HCT116 (cell line): ENCODE results near the gene ADORA2B. TPM values are rescaled to one million over a fixed set of nuclear protein-coding genes. Genes with fewer than 3 reads are reported as not detected.
"Not testable (repeated sequence)": the region's sequence is repeated elsewhere in the genome, so short reads cannot be mapped to it uniquely, and the experiment has no call there.

Experiments
- ATAC-seq: fragments of 200-7000 bp; cut with Tn5 transposase; 2 replicates; pipeline ENCODE4 v1.9.1; 2020; ENCODE audit warnings: mild to moderate bottlenecking, moderate library complexity
- BruUV-seq: library from RNA; stranded (reverse); fragments of 400-500 nt; replicated peaks from 2 replicates; lab custom pipeline; 2021; lab: Mats Ljungman, UMichigan
- CTCF ChIA-PET: fragments of 300-600 bp; sonication (Branson Sonifier 250); formaldehyde crosslinking; loops from one replicate; lab custom pipeline; 2021; ENCODE audit warnings: antibody characterized with exemption; lab: Charles Lee
- POLR2A ChIA-PET: fragments of 300-600, 350-600 bp; sonication (Branson Sonifier 250); formaldehyde crosslinking; loops from one replicate; lab custom pipeline; 2021; ENCODE audit warnings: antibody characterized with exemption; lab: Charles Lee
- RAD21 ChIA-PET, 2 experiments: fragments of 300-600 bp; sonication (Branson Sonifier 250); formaldehyde crosslinking; loops; one replicate each; lab custom pipeline; 2023; ENCODE audit warnings: low total read pairs in 2 of 2; ENCODE audit not compliant: uncharacterized antibody in 2 of 2, unreplicated experiment in 2 of 2, low non-redundant PET in 1 of 2; lab: Charles Lee
- DNase-seq: peaks from one replicate; pipeline ENCODE4 v3.0.0-alpha.2; 2010; ENCODE audit warnings: low read depth, low spot score
- H2AFZ ChIP-seq: fragments of 200-600 bp; shearing (Covaris generic), sonication (generic); 2 replicates; pipeline ENCODE4 v1.6.1; 2017; ENCODE audit warnings: low read depth, mixed run types, mixed read lengths, antibody characterized with exemption, low read length; ENCODE audit not compliant: poor library complexity, severe bottlenecking
- H3K27ac ChIP-seq: 2 replicates; pipeline ENCODE4 v1.5.1; 2012; ENCODE audit warnings: low read depth, low read length
- H3K27me3 ChIP-seq: fragments of 200-600 bp; sonication (generic); 2 replicates; pipeline ENCODE4 v1.6.1; 2016; ENCODE audit warnings: mixed run types, low read length, mixed read lengths; ENCODE audit not compliant: insufficient read depth
- H3K36me3 ChIP-seq, 2 experiments: fragments of 200-500 bp in 1 of 2; fragments of 200-600 bp in 1 of 2; sonication (Bioruptor generic) in 1 of 2; sonication (generic) in 1 of 2; 2 replicates each; pipeline versions ENCODE4 v1.5.1 to v1.6.1; 2014 to 2016; ENCODE audit warnings: low read length in 2 of 2, inconsistent platforms in 1 of 2, mixed read lengths in 1 of 2, mixed run types in 1 of 2; ENCODE audit not compliant: insufficient read depth in 2 of 2, control insufficient read depth in 1 of 2
- H3K4me1 ChIP-seq, 2 experiments: fragments of 200-600 bp in 1 of 2; sonication (generic) in 1 of 2; 2 replicates each; pipeline versions ENCODE4 v1.5.1 to v1.6.1; 2012 to 2017; ENCODE audit warnings: low read length in 2 of 2, inconsistent platforms in 1 of 2, mild to moderate bottlenecking in 1 of 2, mixed read lengths in 1 of 2, mixed run types in 1 of 2, moderate library complexity in 1 of 2; ENCODE audit not compliant: insufficient read depth in 2 of 2, control insufficient read depth in 1 of 2
- H3K4me2 ChIP-seq: fragments of 200-600 bp; sonication (generic); 2 replicates; pipeline ENCODE4 v1.6.1; 2017; ENCODE audit warnings: mixed run types, low read length, mixed read lengths
- H3K4me3 ChIP-seq, 2 experiments: fragments of 200-600 bp in 1 of 2; sonication (generic) in 1 of 2; replicated peaks in 1 of 2; 2 replicates each; pipeline ENCODE4 v1.5.1; 2011 to 2016; ENCODE audit warnings: low read length in 2 of 2, control low read depth in 1 of 2, low read depth in 1 of 2, mild to moderate bottlenecking in 1 of 2, mixed read lengths in 1 of 2, mixed run types in 1 of 2
- H3K79me2 ChIP-seq: fragments of 200-600 bp; sonication (generic); 2 replicates; pipeline ENCODE4 v1.6.1; 2017; ENCODE audit warnings: mild to moderate bottlenecking, mixed run types, low read length, moderate library complexity, mixed read lengths; ENCODE audit not compliant: insufficient read depth
- H3K9ac ChIP-seq: fragments of 200-600 bp; sonication (generic); 2 replicates; pipeline ENCODE4 v1.6.1; 2016; ENCODE audit warnings: low read length, mixed read lengths
- H3K9me2 ChIP-seq: fragments of 200-600 bp; sonication (generic), shearing (Covaris generic); 2 replicates; pipeline ENCODE4 v1.6.1; 2017; ENCODE audit warnings: mixed run types, mild to moderate bottlenecking, moderate library complexity; ENCODE audit not compliant: insufficient read depth
- H3K9me3 ChIP-seq, 2 experiments: fragments of 200-500 bp in 1 of 2; fragments of 200-600 bp in 1 of 2; sonication (Bioruptor generic) in 1 of 2; sonication (generic) in 1 of 2; 2 replicates each; pipeline ENCODE4 v1.6.1; 2014 to 2017; ENCODE audit warnings: low read length in 2 of 2, mixed read lengths in 2 of 2, inconsistent platforms in 1 of 2, low read depth in 1 of 2, mild to moderate bottlenecking in 1 of 2, mixed run types in 1 of 2, moderate library complexity in 1 of 2; ENCODE audit not compliant: control insufficient read depth in 1 of 2, insufficient read depth in 1 of 2
- H4K20me1 ChIP-seq: fragments of 200-600 bp; sonication (generic), shearing (Covaris generic); 2 replicates; pipeline ENCODE4 v1.6.1; 2017; ENCODE audit warnings: mixed run types, mild to moderate bottlenecking, moderate library complexity; ENCODE audit not compliant: insufficient read depth
- CBX3 ChIP-seq: IDR thresholded peaks from 2 replicates; pipeline ENCODE4 v1.6.1; 2012; ENCODE audit warnings: low read depth
- EGR1 ChIP-seq: IDR thresholded peaks from 2 replicates; pipeline ENCODE4 v1.6.1; 2012; ENCODE audit warnings: low read depth
- ELF1 ChIP-seq: IDR thresholded peaks from 2 replicates; pipeline ENCODE4 v1.6.1; 2012; ENCODE audit warnings: low read depth, borderline replicate concordance
- EZH2 ChIP-seq: fragments of 200-600 bp; sonication (generic); IDR thresholded peaks from 2 replicates; pipeline ENCODE4 v1.6.1; 2017; ENCODE audit warnings: antibody characterized with exemption, mixed run types
- EZH2phosphoT487 ChIP-seq: fragments of 200-600 bp; IDR thresholded peaks from 2 replicates; pipeline ENCODE4 v1.6.1; 2018; ENCODE audit warnings: antibody characterized with exemption, borderline replicate concordance
- JUND ChIP-seq: IDR thresholded peaks from 2 replicates; pipeline ENCODE4 v1.6.1; 2012
- POLR2A ChIP-seq: IDR thresholded peaks from 2 replicates; pipeline ENCODE4 v1.7.0; 2011; ENCODE audit warnings: borderline replicate concordance; ENCODE audit not compliant: insufficient read depth, insufficient read length; ENCODE audit errors: extremely low read depth
- RAD21 ChIP-seq: IDR thresholded peaks from 2 replicates; pipeline ENCODE4 v1.6.1; 2012; ENCODE audit warnings: low read depth, mild to moderate bottlenecking
- SP1 ChIP-seq: IDR thresholded peaks from 2 replicates; pipeline ENCODE4 v1.6.1; 2012; ENCODE audit warnings: low read depth
- SRF ChIP-seq: IDR thresholded peaks from 2 replicates; pipeline ENCODE4 v1.6.1; 2012; ENCODE audit warnings: low read depth
- TCF7L2 ChIP-seq: IDR thresholded peaks from 2 replicates; pipeline ENCODE4 v1.7.0; 2011; ENCODE audit warnings: borderline replicate concordance, inconsistent platforms; ENCODE audit not compliant: insufficient read depth, insufficient read length; ENCODE audit errors: extremely low read depth
- ZNF274 ChIP-seq: fragments of 200-500 bp; sonication (Bioruptor generic); IDR thresholded peaks from 2 replicates; pipeline ENCODE4 v1.6.1; 2014; ENCODE audit warnings: mild to moderate bottlenecking, low read depth, low read length, inconsistent platforms
- intact Hi-C: fragments of 100-400 bp; cut with micrococcal nuclease; formaldehyde crosslinking; loops from 2 replicates; pipeline ENCODE4 v1.10.0; 2022
- total RNA-seq: library from RNA; stranded (reverse); gene quantifications from one replicate; pipeline ENCODE4 v1.2.1, GENCODE V29; 2021; ENCODE audit not compliant: unreplicated experiment
- TF ChIP-seq, protein P1 (sequence below): IDR thresholded peaks from 2 replicates; pipeline ENCODE4 v1.6.1; 2012
- TF ChIP-seq, protein P2 (sequence below): IDR thresholded peaks from 2 replicates; pipeline ENCODE4 v1.6.1; 2012

The ADORA2B gene
- total RNA-seq, 1 experiment from 2014 or later = 47.5 TPM

GRCh38 chr17:15896834-15897233, 48.1 kb upstream of the ADORA2B start:
- H3K9ac ChIP-seq = no peak overlapping the region
- ChIA-PET POLR2A (no interaction called here), RAD21 (no interaction called here), CTCF (no interaction called here)
- no TSS peak for BruUV-seq
- no peaks in the 10 kb centered on the region for H3K36me3 ChIP-seq
- no peak overlapping the region for H3K4me2 ChIP-seq
- no peaks in the 10 kb centered on the region for H3K27me3 ChIP-seq
- H2AFZ ChIP-seq = no peak overlapping the region
- H4K20me1 ChIP-seq = no peaks in the 10 kb centered on the region
- DNase-seq (no peak), ATAC-seq (no peak)
- H3K9me3 ChIP-seq = no peaks in the 10 kb centered on the region
- no peak overlapping the region for H3K27ac ChIP-seq
- TF ChIP-seq, protein P1, sequence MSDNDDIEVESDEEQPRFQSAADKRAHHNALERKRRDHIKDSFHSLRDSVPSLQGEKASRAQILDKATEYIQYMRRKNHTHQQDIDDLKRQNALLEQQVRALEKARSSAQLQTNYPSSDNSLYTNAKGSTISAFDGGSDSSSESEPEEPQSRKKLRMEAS = no peak
- no peak for TF ChIP-seq ZNF274
- no peak for TF ChIP-seq TCF7L2
- no peak for TF ChIP-seq ELF1
- TF ChIP-seq JUND = no peak
- TF ChIP-seq, protein P2, sequence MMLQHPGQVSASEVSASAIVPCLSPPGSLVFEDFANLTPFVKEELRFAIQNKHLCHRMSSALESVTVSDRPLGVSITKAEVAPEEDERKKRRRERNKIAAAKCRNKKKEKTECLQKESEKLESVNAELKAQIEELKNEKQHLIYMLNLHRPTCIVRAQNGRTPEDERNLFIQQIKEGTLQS = no peak
- TF ChIP-seq POLR2A = no peak
- TF ChIP-seq EZH2 = no peak
- no peak for TF ChIP-seq SRF
- no peak for TF ChIP-seq CBX3
- TF ChIP-seq EZH2phosphoT487 = no peak
- no peak for TF ChIP-seq RAD21
- TF ChIP-seq SP1 = no peak
- TF ChIP-seq EGR1 = no peak
- TF ChIP-seq, all 23 proteins: peak for 0
- H3K79me2 ChIP-seq = no peaks in the 10 kb centered on the region
- intact Hi-C loops = no loop called here
- H3K4me1 ChIP-seq = peaks cover 0 to 3% of the 10 kb centered on the region in 2 experiments; a peak in 1 of 4 replicates
- H3K4me3 ChIP-seq = no peak overlapping the region
- H3K9me2 ChIP-seq = no peaks in the 10 kb centered on the region

DNA sequence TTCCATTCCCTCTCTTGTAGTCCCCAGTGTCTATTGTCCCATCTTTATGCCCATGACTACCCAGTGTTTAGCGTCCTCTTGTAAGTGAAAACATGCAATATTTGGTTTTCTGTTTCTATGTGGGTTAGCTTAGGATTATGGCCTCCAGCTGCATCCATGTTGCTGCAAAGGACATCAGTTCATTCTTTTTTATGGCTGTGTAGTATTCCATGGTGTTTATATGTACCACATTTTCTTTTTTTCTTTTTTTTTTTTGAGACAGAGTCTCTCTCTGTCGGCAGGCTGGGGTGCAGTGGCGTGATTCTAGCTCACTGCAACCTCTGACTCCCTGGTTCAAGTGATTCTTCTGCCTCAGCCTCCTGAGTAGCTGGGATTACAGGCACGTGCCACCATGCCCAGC, 45.3 kb upstream of the ADORA2B start:
- POLR2A ChIA-PET, H3K9ac ChIP-seq, H3K4me3 ChIP-seq, H3K27ac ChIP-seq, RAD21 ChIA-PET, intact Hi-C loops, ATAC-seq, BruUV-seq, H2AFZ ChIP-seq, H4K20me1 ChIP-seq, H3K9me3 ChIP-seq, H3K79me2 ChIP-seq, H3K4me1 ChIP-seq, CTCF ChIA-PET, H3K27me3 ChIP-seq, H3K36me3 ChIP-seq, H3K9me2 ChIP-seq, DNase-seq, H3K4me2 ChIP-seq: not testable (repeated sequence)
